ENCODE results near the gene ENTR1. TPM values are rescaled to one million over a fixed set of nuclear protein-coding genes. Genes with fewer than 3 reads are reported as not detected.

Gene ENTR1
- total RNA-seq = 37.6 and 44.7 TPM in 2 replicates

- peak; percentile 57 for DNase-seq (ENCODE audit: low read depth, low spot score)
Measured at GRCh38 chr9:136410500-136411287, at the start of gene ENTR1, which contains the start of gene PMPCA. Gene ENTR1 (minus strand): TSS chr9:136410614. CDS start chr9:136410397, 217 bp downstream. Gene PMPCA (plus strand): TSS chr9:136410658. CDS start chr9:136410669, 11 bp downstream.

- no peak for DNase-seq (ENCODE audit: low read depth, low spot score)
Measured at GRCh38 chr9:136459425-136459824, 49.0 kb upstream of the ENTR1 start.

GRCh38 chr9:136457326-136457725, 46.9 kb upstream of the ENTR1 start:
- DNase-seq (ENCODE audit: low read depth, low spot score) = no peak

GRCh38 chr9:136456258-136456657, 45.8 kb upstream of the ENTR1 start:
- DNase-seq (ENCODE audit: low read depth, low spot score) = no peak

- no peak for DNase-seq (ENCODE audit: low read depth, low spot score)
Measured at GRCh38 chr9:136455043-136456002, 44.9 kb upstream of the ENTR1 start.

- no peak for DNase-seq (ENCODE audit: low read depth, low spot score)
Measured at GRCh38 chr9:136454026-136454796, 43.8 kb upstream of the ENTR1 start.

GRCh38 chr9:136453326-136453725, 42.9 kb upstream of the ENTR1 start:
- no peak for DNase-seq (ENCODE audit: low read depth, low spot score)

- no peak for DNase-seq (ENCODE audit: low read depth, low spot score)
Measured at GRCh38 chr9:136451221-136451877, 40.9 kb upstream of the ENTR1 start.

- no peak for DNase-seq (ENCODE audit: low read depth, low spot score)
Measured at GRCh38 chr9:136448655-136449054, 38.2 kb upstream of the ENTR1 start.

GRCh38 chr9:136447173-136447778, 36.9 kb upstream of the ENTR1 start:
- no peak for DNase-seq (ENCODE audit: low read depth, low spot score)

GRCh38 chr9:136445799-136446198, 35.4 kb upstream of the ENTR1 start:
- no peak for DNase-seq (ENCODE audit: low read depth, low spot score)

- no peak for DNase-seq (ENCODE audit: low read depth, low spot score)
Measured at GRCh38 chr9:136444102-136444501, 33.7 kb upstream of the ENTR1 start.

GRCh38 chr9:136443687-136444086, 33.3 kb upstream of the ENTR1 start:
- DNase-seq (ENCODE audit: low read depth, low spot score) = no peak

- DNase-seq (ENCODE audit: low read depth, low spot score) = no peak
Measured at GRCh38 chr9:136443087-136443486, 32.7 kb upstream of the ENTR1 start.

- DNase-seq (ENCODE audit: low read depth, low spot score) = no peak
Measured at GRCh38 chr9:136442265-136442664, 31.9 kb upstream of the ENTR1 start.

GRCh38 chr9:136441681-136442245, 31.3 kb upstream of the ENTR1 start:
- no peak for DNase-seq (ENCODE audit: low read depth, low spot score)

- DNase-seq (ENCODE audit: low read depth, low spot score) = no peak
Measured at GRCh38 chr9:136441191-136441680, 30.8 kb upstream of the ENTR1 start.

GRCh38 chr9:136439481-136440408, 29.3 kb upstream of the ENTR1 start, which contains the start of gene INPP5E:
Gene INPP5E (minus strand): TSS chr9:136439845. CDS start chr9:136439419, 426 bp downstream.
- DNase-seq (ENCODE audit: low read depth, low spot score) = peak; percentile 15

Data from pulmonary artery endothelial cell (primary cell).